Right renal pelvis (tissue), 4 donors: Measurements from ENCODE around the gene NFASC. TPM values are rescaled to one million over a fixed set of nuclear protein-coding genes. Genes with fewer than 3 reads are reported as not detected.

Experiments used
- DNase-seq, 4 donors: peaks; one replicate each; pipeline ENCODE4 v3.0.0-alpha.2; 2013; ENCODE audit warnings: low read depth in 4 of 4, low spot score in 3 of 4, missing footprints in 1 of 4
- polyA plus RNA-seq, 4 donors: library from polyadenylated mRNA; unstranded; fragments of 120-200 nt; gene quantifications; one replicate each; pipeline ENCODE4 v1.2.1, GENCODE V29; 2013; ENCODE audit not compliant: insufficient read length in 4 of 4

NFASC gene
- polyA plus RNA-seq, 4 donors, result 13.0 to 34.1 (median 15.3) TPM

- DNase-seq, result no peak
Measured at GRCh38 chr1:205028390-205028789, 157.7 kb downstream of the NFASC start.

- no peak for DNase-seq
Measured at GRCh38 chr1:205028924-205029323, 158.3 kb downstream of the NFASC start.

GRCh38 chr1:205030241-205030640, 159.6 kb downstream of the NFASC start:
- DNase-seq, result no peak

GRCh38 chr1:205030896-205031295, 160.2 kb downstream of the NFASC start:
- no peak for DNase-seq

- DNase-seq, result no peak
Measured at GRCh38 chr1:205032508-205032907, 161.8 kb downstream of the NFASC start.

- DNase-seq, result no peak
Measured at GRCh38 chr1:205037539-205037938, 166.9 kb downstream of the NFASC start.

GRCh38 chr1:205038132-205038786, 167.6 kb downstream of the NFASC start:
- DNase-seq, result no peak

- no peak for DNase-seq
Measured at GRCh38 chr1:205041001-205041715, 170.5 kb downstream of the NFASC start.

- DNase-seq, result no peak
Measured at GRCh38 chr1:205041998-205042910, 171.6 kb downstream of the NFASC start.

GRCh38 chr1:205042911-205043806, 172.5 kb downstream of the NFASC start, which contains the start of gene CNTN2:
Gene CNTN2 (plus strand): TSS chr1:205043212. CDS start chr1:205053186, 9,974 bp downstream.
- DNase-seq, result no peak

GRCh38 chr1:205043866-205044265, 173.2 kb downstream of the NFASC start:
- no peak for DNase-seq

GRCh38 chr1:205044741-205045140, 174.1 kb downstream of the NFASC start:
- DNase-seq, result no peak

GRCh38 chr1:205045146-205045545, 174.5 kb downstream of the NFASC start:
- DNase-seq, result no peak

- DNase-seq, result no peak
Measured at GRCh38 chr1:205046870-205047269, 176.2 kb downstream of the NFASC start.

- DNase-seq, result no peak
Measured at GRCh38 chr1:205047764-205048231, 177.1 kb downstream of the NFASC start.

GRCh38 chr1:205048382-205048781, 177.7 kb downstream of the NFASC start:
- DNase-seq, result no peak

- DNase-seq, result no peak
Measured at GRCh38 chr1:205049479-205049878, 178.8 kb downstream of the NFASC start.

GRCh38 chr1:205052690-205053089, 182.0 kb downstream of the NFASC start:
- no peak for DNase-seq

- no peak for DNase-seq
Measured at GRCh38 chr1:205053296-205053695, 182.6 kb downstream of the NFASC start.

- no peak for DNase-seq
Measured at GRCh38 chr1:205054013-205054412, 183.4 kb downstream of the NFASC start.
